PFSK-1 (cell line): ENCODE measurements around the gene ZDHHC4.

ENCODE experiments used
- FOXP2 ChIP-seq: optimal IDR thresholded peaks from 2 replicates; pipeline ENCODE3; 2011; ENCODE audit warnings: borderline replicate concordance, control low read depth, inconsistent platforms; ENCODE audit not compliant: insufficient read depth; ENCODE audit errors: extremely low read length, extremely low read depth
- POLR2AphosphoS5 ChIP-seq: IDR thresholded peaks from 2 replicates; pipeline ENCODE4 v1.6.1; 2012; ENCODE audit warnings: low read depth, mild to moderate bottlenecking, control low read depth, low read length, moderate library complexity
- REST ChIP-seq, 2 experiments: IDR thresholded peaks; 2 replicates each; pipeline versions ENCODE4 v1.6.1 to v1.8.0; 2011 to 2012; ENCODE audit warnings: low read depth in 2 of 2, low read length in 2 of 2, control low read depth in 1 of 2, inconsistent platforms in 1 of 2, mild to moderate bottlenecking in 1 of 2, moderate library complexity in 1 of 2; ENCODE audit not compliant: insufficient read depth in 1 of 2
- SIN3A ChIP-seq: IDR thresholded peaks from 2 replicates; pipeline ENCODE4 v1.6.1; 2012; ENCODE audit warnings: mild to moderate bottlenecking, low read length, moderate library complexity, borderline replicate concordance; ENCODE audit not compliant: insufficient read depth
- TAF1 ChIP-seq: IDR thresholded peaks from 2 replicates; pipeline ENCODE4 v1.6.1; 2012; ENCODE audit warnings: low read length, control low read depth, borderline replicate concordance; ENCODE audit not compliant: insufficient read depth

The ZDHHC4 gene

GRCh38 chr7:6542368-6542767 lies 34.9 kb upstream of the ZDHHC4 start:
- TF ChIP-seq FOXP2 = no peak
- no peak for TF ChIP-seq TAF1
- TF ChIP-seq POLR2AphosphoS5 = no peak
- no peak for TF ChIP-seq SIN3A
- no peak for TF ChIP-seq REST (IDR thresholded peaks at IDR 0.05; ENCODE audit: insufficient read depth in 1 of 2, low read depth in 2 of 2, low read length in 2 of 2)

- TF ChIP-seq POLR2AphosphoS5 = no peak
- TF ChIP-seq TAF1 = no peak
- TF ChIP-seq REST (IDR thresholded peaks at IDR 0.05; ENCODE audit: insufficient read depth in 1 of 2, low read depth in 2 of 2, low read length in 2 of 2) = no peak
- TF ChIP-seq SIN3A = no peak
Observed at GRCh38 chr7:6545398-6546126, 31.7 kb upstream of the ZDHHC4 start.

- no peak for TF ChIP-seq POLR2AphosphoS5
- TF ChIP-seq TAF1 = no peak
- TF ChIP-seq FOXP2 = no peak
- TF ChIP-seq SIN3A = no peak
- no peak for TF ChIP-seq REST (IDR thresholded peaks at IDR 0.05; ENCODE audit: insufficient read depth in 1 of 2, low read depth in 2 of 2, low read length in 2 of 2)
Observed at GRCh38 chr7:6546498-6547251, 30.6 kb upstream of the ZDHHC4 start.

- no peak for TF ChIP-seq REST (IDR thresholded peaks at IDR 0.05; ENCODE audit: insufficient read depth in 1 of 2, low read depth in 2 of 2, low read length in 2 of 2)
- TF ChIP-seq SIN3A = no peak
- TF ChIP-seq FOXP2 = no peak
- TF ChIP-seq POLR2AphosphoS5 = no peak
- TF ChIP-seq TAF1 = no peak
Observed at GRCh38 chr7:6547400-6547799, 29.9 kb upstream of the ZDHHC4 start.
